Measurements from ENCODE around the gene C6. TPM values are rescaled to one million over a fixed set of nuclear protein-coding genes. Genes with fewer than 3 reads are reported as not detected.
A peak's percentile ranks its signal among the peaks of the same experiment; 100 is the strongest.

The C6 gene
- total RNA-seq: 100 to 1,000 TPM in 1 of 2 donors, 10 to 100 TPM in 1; 54.4 to 178 TPM

DNA sequence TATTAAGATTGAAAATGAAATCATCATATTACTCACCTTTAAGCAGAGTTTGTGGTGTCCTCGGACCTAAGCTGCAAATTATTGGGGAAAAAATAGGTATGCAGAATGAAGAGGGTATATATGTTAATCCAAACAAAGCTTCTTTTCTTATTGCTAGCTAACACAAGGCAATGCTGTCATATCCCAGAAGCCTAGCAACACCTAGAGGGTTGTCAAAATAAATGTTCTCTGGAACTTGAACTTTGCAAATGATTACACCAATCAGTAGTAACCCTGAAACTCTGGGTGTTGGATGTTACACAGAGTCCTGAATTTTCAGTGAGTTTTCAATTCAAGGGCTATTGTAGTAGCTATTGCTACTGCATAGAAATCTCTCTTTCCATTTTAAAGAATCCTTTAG lies at the start of gene C6:
C6 (minus strand) TSS at position 193 of the 400 bp plus-strand sequence. CDS start 10,302 bp downstream, outside the sequence.
- H3K36me3 ChIP-seq: no peaks in the 10 kb centered on the region
- H3K4me1 ChIP-seq: no peaks in the 10 kb centered on the region
- H3K4me3 ChIP-seq: peak within 1 kb of the TSS; percentile 25 to 36
- H3K9me3 ChIP-seq: no peaks in the 10 kb centered on the region
- no peaks in the 10 kb centered on the region for H3K27me3 ChIP-seq
- H3K27ac ChIP-seq: peak within 1 kb of the TSS in 1 of 2 donors; percentile 3
- no peak for TF ChIP-seq CTCF (IDR thresholded peaks at IDR 0.05)
- DNase-seq (ENCODE audit: low spot score): no peak

DNA sequence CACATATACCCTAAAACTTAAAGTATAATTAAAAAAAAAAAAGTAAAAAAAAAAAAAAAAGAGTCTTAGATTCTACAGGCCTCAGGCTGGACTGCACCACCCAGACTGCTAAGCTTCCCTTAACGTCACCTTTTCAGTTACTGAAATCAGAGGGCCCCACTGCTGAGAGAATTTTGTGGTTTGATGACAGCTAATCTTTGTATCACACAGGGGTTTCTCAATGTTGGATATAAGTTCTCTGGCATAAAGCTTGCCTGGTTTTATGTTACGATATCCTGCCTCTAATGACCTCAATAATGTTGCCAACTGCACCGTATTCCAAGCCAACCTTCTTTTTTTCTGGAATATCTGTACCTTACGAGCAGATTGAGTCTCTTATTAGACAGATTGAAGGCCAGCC lies 43.1 kb upstream of the C6 start:
- no peak for DNase-seq (ENCODE audit: low spot score)
- Histone ChIP-seq H3K27ac (no peak overlapping the region), H3K9me3 (no peaks in the 10 kb centered on the region), H3K27me3 (no peaks in the 10 kb centered on the region), H3K4me1 (no peaks in the 10 kb centered on the region), H3K36me3 (no peaks in the 10 kb centered on the region), H3K4me3 (no peak overlapping the region)
- TF ChIP-seq CTCF (IDR thresholded peaks at IDR 0.05): no peak

DNA sequence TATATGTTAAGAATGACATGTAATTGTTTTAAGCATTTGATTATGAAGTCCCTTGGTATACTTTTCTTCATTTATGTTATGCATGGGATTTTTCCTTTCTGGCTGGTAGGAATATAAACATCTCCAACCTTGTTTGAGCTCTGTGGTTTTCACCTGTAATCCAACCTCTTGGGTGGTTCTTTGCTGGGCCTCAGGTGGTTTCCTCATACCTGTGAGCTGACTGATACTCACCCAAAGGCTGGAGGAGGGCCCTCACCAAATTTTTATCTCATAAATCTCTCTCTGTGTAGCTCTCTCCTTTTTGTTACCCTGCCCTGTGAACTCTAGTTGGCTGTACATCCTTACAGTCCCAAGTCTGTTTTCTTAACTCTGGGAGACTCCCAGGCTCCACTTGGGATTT lies 39.8 kb upstream of the C6 start:
- no peak for TF ChIP-seq CTCF (IDR thresholded peaks at IDR 0.05)
- Histone ChIP-seq H3K27ac (no peak overlapping the region), H3K36me3 (no peaks in the 10 kb centered on the region), H3K9me3 (peaks cover 0 to 4% of the 10 kb centered on the region in 2 donors), H3K4me3 (no peak overlapping the region), H3K27me3 (no peaks in the 10 kb centered on the region), H3K4me1 (no peaks in the 10 kb centered on the region)
- DNase-seq (ENCODE audit: low spot score): no peak

DNA sequence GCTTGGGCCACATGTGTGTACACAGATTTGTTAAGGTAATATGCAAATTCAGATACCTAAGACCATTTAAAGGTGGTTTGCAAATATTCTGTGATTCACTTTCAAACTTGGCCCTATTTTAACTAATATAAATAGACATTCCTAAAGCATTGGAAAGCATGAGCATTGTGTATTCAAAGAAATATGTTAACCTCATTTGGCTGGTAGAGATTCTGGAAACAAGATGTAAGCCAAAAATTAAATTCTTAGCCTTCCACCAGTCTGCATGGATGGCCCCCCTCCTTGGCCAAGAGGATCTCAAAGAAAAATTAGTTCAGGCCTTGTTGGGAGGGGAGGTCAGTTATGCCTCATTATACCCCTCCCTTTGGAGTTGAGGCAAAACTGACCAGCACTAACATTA lies 38.7 kb upstream of the C6 start:
- DNase-seq (ENCODE audit: low spot score): no peak
- Histone ChIP-seq H3K27ac (no peak overlapping the region), H3K36me3 (no peaks in the 10 kb centered on the region), H3K4me1 (no peaks in the 10 kb centered on the region), H3K9me3 (peaks cover 0 to 4% of the 10 kb centered on the region in 2 donors), H3K4me3 (no peak overlapping the region), H3K27me3 (no peaks in the 10 kb centered on the region)
- TF ChIP-seq CTCF (IDR thresholded peaks at IDR 0.05): no peak

- no peak for DNase-seq (ENCODE audit: low spot score)
- Histone ChIP-seq H3K9me3 (peaks cover 0 to 4% of the 10 kb centered on the region in 2 donors), H3K4me1 (no peaks in the 10 kb centered on the region), H3K4me3 (no peak overlapping the region), H3K27me3 (no peaks in the 10 kb centered on the region), H3K36me3 (no peaks in the 10 kb centered on the region), H3K27ac (no peak overlapping the region)
- no peak for TF ChIP-seq CTCF (IDR thresholded peaks at IDR 0.05)
These were observed 37.1 kb upstream of the C6 start for GRCh38 chr5:41250351-41250987.

GRCh38 chr5:41247135-41247534 lies 33.8 kb upstream of the C6 start:
- Histone ChIP-seq H3K36me3 (no peaks in the 10 kb centered on the region), H3K4me3 (no peak overlapping the region), H3K9me3 (peaks cover 0 to 4% of the 10 kb centered on the region in 2 donors), H3K27me3 (no peaks in the 10 kb centered on the region), H3K4me1 (no peaks in the 10 kb centered on the region), H3K27ac (no peak overlapping the region)
- DNase-seq (ENCODE audit: low spot score): no peak
- TF ChIP-seq CTCF (IDR thresholded peaks at IDR 0.05): no peak

All from right atrium auricular region (tissue), 2 donors.